Measurements from ENCODE around the gene FHIT. TPM values are rescaled to one million over a fixed set of nuclear protein-coding genes. Genes with fewer than 3 reads are reported as not detected.
A peak's percentile ranks its signal among the peaks of the same experiment; 100 is the strongest.

FHIT gene
- total and polyA plus RNA-seq, 10 of the 15 experiments (the other 5 are each of a cell fraction or from before 2014, with no cell fraction given) = 4.2 to 14.9 (median 9.4) TPM

GRCh38 chr3:59867185-59868002 lies 1383.9 kb downstream of the FHIT start:
- WGBS (ENCODE audit: insufficient coverage, insufficient replicate concordance, low lambda C conversion rate, missing lambda C conversion rate) = 12% methylated on average over 3 of the region's 3 CpGs
- Histone ChIP-seq H2AFZ (ENCODE audit: control insufficient read depth, low read depth, low read length) (no peak overlapping the region), H3K4me1 (ENCODE audit: control insufficient read depth, insufficient read depth, low read length) (no peaks in the 10 kb centered on the region), H3K27ac (ENCODE audit: control insufficient read depth, insufficient read depth) (no peak overlapping the region), H3K9ac (ENCODE audit: control insufficient read depth, insufficient read depth, low read length) (no peak overlapping the region), H3K27me3 (replicated peaks in 1 of 2; ENCODE audit: control insufficient read depth in 2 of 2, insufficient read depth in 2 of 2, low read length in 1 of 2) (no peaks in the 10 kb centered on the region; a peak in 1 of 4 replicates), H3K9me3 (replicated peaks; ENCODE audit: control insufficient read depth, insufficient read depth, low read length) (no peaks in the 10 kb centered on the region; the same call in 2 of the 3 replicates), H4K20me1 (ENCODE audit: control insufficient read depth, insufficient read depth) (no peaks in the 10 kb centered on the region), H3K4me3 (no peak overlapping the region), H3K4me2 (ENCODE audit: control insufficient read depth, insufficient read depth) (no peak overlapping the region), H3K36me3 (ENCODE audit: control insufficient read depth in 2 of 2, insufficient read depth in 2 of 2, low read length in 1 of 2) (no peaks in the 10 kb centered on the region), H3K79me2 (ENCODE audit: control insufficient read depth, insufficient read depth, low read length) (no peaks in the 10 kb centered on the region)
- RAD21 ChIA-PET (ENCODE audit: unreplicated experiment) = interaction anchor here (0.6 to 1.3 kb wide), 2 partner anchors 8 to 9 kb away, joined by 3 to 6 read pairs; no protein-coding TSS in a partner anchor
- CTCF ChIA-PET = interaction anchor here (2.6 kb wide), 1 partner anchor 10 kb away, joined by 10 read pairs; no protein-coding TSS in a partner anchor
- in situ Hi-C loops (cut with MboI) = loop anchor here (10.0 kb wide), 1 partner anchor 553 kb away; no protein-coding TSS in a partner anchor
- SMC1A ChIA-PET (ENCODE audit: uncharacterized antibody, unreplicated experiment) = interaction anchor here (1.5 kb wide), 1 partner anchor 10 kb away, joined by 8 read pairs; no protein-coding TSS in a partner anchor
- TF ChIP-seq CREM (IDR thresholded peaks at IDR 0.05; ENCODE audit: low read depth) (peak; percentile 12; the same call in 1 of the 2 replicates), PKNOX1 (IDR thresholded peaks at IDR 0.05) (no peak), MTA2 (IDR thresholded peaks at IDR 0.05; ENCODE audit: low read depth) (peak; percentile 92), DPF2 (IDR thresholded peaks at IDR 0.05) (peak; percentile 11; the same call in 1 of the 2 replicates), JUNB (IDR thresholded peaks at IDR 0.05) (peak; percentile 40; the same call in 1 of the 2 replicates), ZNF217 (IDR thresholded peaks at IDR 0.05) (0 out of 2 replicates have a peak, but pooled peaks have one; percentile 25), IKZF2 (IDR thresholded peaks at IDR 0.05) (peak; percentile 20 to 46; a peak in 2 of 4 replicates), RUNX3 (IDR thresholded peaks at IDR 0.05; ENCODE audit: low read length) (peak; percentile 45; the same call in 1 of the 2 replicates), SIN3A (IDR thresholded peaks at IDR 0.05; ENCODE audit: low read depth, low read length) (no peak), TCF7 (IDR thresholded peaks at IDR 0.05; ENCODE audit: borderline replicate concordance) (peak; percentile 42; the same call in 1 of the 2 replicates), NR2F1 (conservative IDR thresholded peaks at IDR 0.05) (0 out of 2 replicates have a peak, but pooled peaks have one; percentile 17), USF2 (IDR thresholded peaks at IDR 0.05; ENCODE audit: borderline replicate concordance, low read depth, low read length) (no peak), ATF7 (IDR thresholded peaks at IDR 0.05; ENCODE audit: low read depth) (0 out of 2 replicates have a peak, but pooled peaks have one; percentile 38)
- POLR2A ChIA-PET = interaction anchor here (0.6 kb wide), 1 partner anchor 256 kb away, joined by 5 read pairs; no protein-coding TSS in a partner anchor
- BruUV-seq (replicated peaks) = no TSS peak
- intact Hi-C loops (cut with micrococcal nuclease; ENCODE audit: unreplicated experiment) = no loop called here
- ATAC-seq = peak; percentile 68
- no peak for DNase-seq (ENCODE audit: low read depth, low spot score)
- no peak for FAIRE-seq
